NCI-H748 (cell line): ENCODE results near the gene ATR.

Source experiments
- DNase-seq: peaks from one replicate; lab custom pipeline; 2025; ENCODE audit not compliant: unreplicated experiment; lab: John Stamatoyannopoulos, UW

The ATR gene

GRCh38 chr3:142534543-142534942, 44.0 kb downstream of the ATR start:
- no peak for DNase-seq

GRCh38 chr3:142530296-142530695, 48.2 kb downstream of the ATR start:
- DNase-seq, result no peak

GRCh38 chr3:142523921-142524566, 54.5 kb downstream of the ATR start:
- no peak for DNase-seq

- no peak for DNase-seq
These were observed 69.5 kb downstream of the ATR start for GRCh38 chr3:142509079-142509478.

GRCh38 chr3:142507241-142507640, 71.3 kb downstream of the ATR start:
- DNase-seq, result no peak

- DNase-seq, result no peak
These were observed 76.1 kb downstream of the ATR start for GRCh38 chr3:142502187-142502985.

- DNase-seq, result no peak
These were observed 77.3 kb downstream of the ATR start for GRCh38 chr3:142501004-142501926.

GRCh38 chr3:142500211-142500610, 78.3 kb downstream of the ATR start:
- DNase-seq, result no peak

GRCh38 chr3:142498397-142499180, 79.9 kb downstream of the ATR start:
- no peak for DNase-seq

- DNase-seq, result no peak
These were observed 80.8 kb downstream of the ATR start for GRCh38 chr3:142497729-142498128.

- DNase-seq, result no peak
These were observed 83.4 kb downstream of the ATR start for GRCh38 chr3:142495103-142495502.

GRCh38 chr3:142492184-142492583, 86.3 kb downstream of the ATR start:
- DNase-seq, result no peak

- DNase-seq, result no peak
These were observed 88.8 kb downstream of the ATR start for GRCh38 chr3:142489572-142490323.

- DNase-seq, result no peak
These were observed 93.6 kb downstream of the ATR start for GRCh38 chr3:142484912-142485435.

GRCh38 chr3:142481196-142481595, 97.3 kb downstream of the ATR start:
- DNase-seq, result no peak

GRCh38 chr3:142470826-142471225, 107.7 kb downstream of the ATR start:
- DNase-seq, result no peak

GRCh38 chr3:142468456-142468855, 110.1 kb downstream of the ATR start:
- DNase-seq, result no peak

GRCh38 chr3:142467768-142468167, 110.8 kb downstream of the ATR start:
- DNase-seq, result no peak

- no peak for DNase-seq
These were observed 117.8 kb downstream of the ATR start for GRCh38 chr3:142460689-142461088.

- no peak for DNase-seq
These were observed 118.6 kb downstream of the ATR start for GRCh38 chr3:142459929-142460328.
